ENCODE measurements around the gene FNDC3B.

The FNDC3B gene

GRCh38 chr3:172352786-172353185, 313.4 kb downstream of the FNDC3B start:
- Histone ChIP-seq H3F3A (ENCODE audit: low read depth) (no peaks in the 10 kb centered on the region), H3K9ac (ENCODE audit: low read depth, low read length, poor library complexity, severe bottlenecking) (no peak overlapping the region), H3K4me1 (ENCODE audit: insufficient read depth, low read length, poor library complexity, severe bottlenecking) (peaks cover 1% of the 10 kb centered on the region), H3K27me3 (ENCODE audit: insufficient read depth, low read length, poor library complexity, severe bottlenecking) (no peaks in the 10 kb centered on the region), H3K79me2 (ENCODE audit: insufficient read depth, low read length) (no peaks in the 10 kb centered on the region), H4K20me1 (ENCODE audit: insufficient read depth, low read length, poor library complexity, severe bottlenecking) (no peaks in the 10 kb centered on the region), H3K4me3 (ENCODE audit: low read length, poor library complexity, severe bottlenecking) (no peak overlapping the region), H3K9me2 (replicated peaks; ENCODE audit: low read depth, low read length) (no peaks in the 10 kb centered on the region), H3K36me3 (ENCODE audit: insufficient read depth, low read length) (peaks cover 15% of the 10 kb centered on the region; the same call in 1 of the 2 replicates), H3K4me2 (ENCODE audit: low read depth, low read length, poor library complexity, severe bottlenecking) (no peak overlapping the region), H3K9me3 (ENCODE audit: insufficient read depth, low read depth, low read length) (no peaks in the 10 kb centered on the region), H2AFZ (ENCODE audit: low read length) (no peak overlapping the region)
- TF ChIP-seq CTCF (conservative IDR thresholded peaks at IDR 0.05; ENCODE audit: low read length), result no peak
- TF ChIP-seq EZH2phosphoT487 (IDR thresholded peaks at IDR 0.05; ENCODE audit: borderline replicate concordance), result no peak

GRCh38 chr3:172354931-172355499, 315.6 kb downstream of the FNDC3B start:
- TF ChIP-seq CTCF (conservative IDR thresholded peaks at IDR 0.05; ENCODE audit: low read length) (no peak), EZH2phosphoT487 (IDR thresholded peaks at IDR 0.05; ENCODE audit: borderline replicate concordance) (no peak)
- Histone ChIP-seq H3K9ac (ENCODE audit: low read depth, low read length, poor library complexity, severe bottlenecking) (no peak overlapping the region), H4K20me1 (ENCODE audit: insufficient read depth, low read length, poor library complexity, severe bottlenecking) (no peaks in the 10 kb centered on the region), H3K4me1 (ENCODE audit: insufficient read depth, low read length, poor library complexity, severe bottlenecking) (no peaks in the 10 kb centered on the region), H2AFZ (ENCODE audit: low read length) (no peak overlapping the region), H3K4me3 (ENCODE audit: low read length, poor library complexity, severe bottlenecking) (no peak overlapping the region), H3K36me3 (ENCODE audit: insufficient read depth, low read length) (peaks cover 15% of the 10 kb centered on the region; the same call in 1 of the 2 replicates), H3K27me3 (ENCODE audit: insufficient read depth, low read length, poor library complexity, severe bottlenecking) (no peaks in the 10 kb centered on the region), H3K79me2 (ENCODE audit: insufficient read depth, low read length) (no peaks in the 10 kb centered on the region), H3K9me3 (ENCODE audit: insufficient read depth, low read depth, low read length) (no peaks in the 10 kb centered on the region), H3K9me2 (replicated peaks; ENCODE audit: low read depth, low read length) (no peaks in the 10 kb centered on the region), H3K4me2 (ENCODE audit: low read depth, low read length, poor library complexity, severe bottlenecking) (no peak overlapping the region), H3F3A (ENCODE audit: low read depth) (no peaks in the 10 kb centered on the region)

GRCh38 chr3:172355836-172356235, 316.5 kb downstream of the FNDC3B start:
- H3K36me3 ChIP-seq (ENCODE audit: insufficient read depth, low read length), result peaks cover 15% of the 10 kb centered on the region; the same call in 1 of the 2 replicates
- H3F3A ChIP-seq (ENCODE audit: low read depth), result no peaks in the 10 kb centered on the region
- no peaks in the 10 kb centered on the region for H3K9me2 ChIP-seq (replicated peaks; ENCODE audit: low read depth, low read length)
- H3K4me2 ChIP-seq (ENCODE audit: low read depth, low read length, poor library complexity, severe bottlenecking), result no peak overlapping the region
- H2AFZ ChIP-seq (ENCODE audit: low read length), result no peak overlapping the region
- no peak for TF ChIP-seq EZH2phosphoT487 (IDR thresholded peaks at IDR 0.05; ENCODE audit: borderline replicate concordance)
- TF ChIP-seq CTCF (conservative IDR thresholded peaks at IDR 0.05; ENCODE audit: low read length), result no peak
- H3K4me3 ChIP-seq (ENCODE audit: low read length, poor library complexity, severe bottlenecking), result no peak overlapping the region
- H4K20me1 ChIP-seq (ENCODE audit: insufficient read depth, low read length, poor library complexity, severe bottlenecking), result no peaks in the 10 kb centered on the region
- no peaks in the 10 kb centered on the region for H3K9me3 ChIP-seq (ENCODE audit: insufficient read depth, low read depth, low read length)
- no peaks in the 10 kb centered on the region for H3K79me2 ChIP-seq (ENCODE audit: insufficient read depth, low read length)
- H3K9ac ChIP-seq (ENCODE audit: low read depth, low read length, poor library complexity, severe bottlenecking), result no peak overlapping the region
- H3K27me3 ChIP-seq (ENCODE audit: insufficient read depth, low read length, poor library complexity, severe bottlenecking), result no peaks in the 10 kb centered on the region
- no peaks in the 10 kb centered on the region for H3K4me1 ChIP-seq (ENCODE audit: insufficient read depth, low read length, poor library complexity, severe bottlenecking)

Measured in Loucy (cell line).